Cardiac muscle cell (in vitro differentiated cells and primary cell): ENCODE data around the gene C19orf53. TPM values are rescaled to one million over a fixed set of nuclear protein-coding genes. Genes with fewer than 3 reads are reported as not detected.

Experiments
- DNase-seq, 2 donors: peaks; one replicate each; pipeline versions ENCODE4 v3.0.0 to v3.0.0-alpha.2; 2010 to 2017; ENCODE audit warnings: low read depth in 1 of 2, low spot score in 1 of 2
- H3K27ac ChIP-seq: fragments of 200-600 bp; sonication (generic); 2 replicates; pipeline ENCODE4 v1.5.1; 2016
- H3K27me3 ChIP-seq: fragments of 200-600 bp; sonication (generic); 2 replicates; pipeline ENCODE4 v1.6.0; 2016; ENCODE audit warnings: control low read depth
- H3K36me3 ChIP-seq: fragments of 200-600 bp; sonication (generic); 2 replicates; pipeline ENCODE4 v1.5.1; 2016; ENCODE audit warnings: control low read depth
- H3K4me1 ChIP-seq: fragments of 200-600 bp; sonication (generic); 2 replicates; pipeline ENCODE4 v1.8.1; 2017; ENCODE audit warnings: low read depth, mild to moderate bottlenecking, mixed run types
- H3K4me3 ChIP-seq: fragments of 200-600 bp; sonication (generic); 2 replicates; pipeline ENCODE4 v1.5.1; 2016; ENCODE audit warnings: mild to moderate bottlenecking
- H3K9me3 ChIP-seq: fragments of 200-600 bp; sonication (generic); 2 replicates; pipeline ENCODE4 v1.5.1; 2017; ENCODE audit warnings: low read depth, mild to moderate bottlenecking, control low read depth
- polyA plus RNA-seq: library from polyadenylated mRNA; unstranded; fragments of >200 nt; fragmentation: Nextera tagmentation; extraction: Ambion mirVana; gene quantifications from 2 replicates; pipeline ENCODE4 v1.2.1, GENCODE V29; 2016
- total RNA-seq: library from RNA; depleted of rRNA; stranded (reverse); fragments of >200 nt; gene quantifications from 2 replicates; pipeline ENCODE4 v1.2.3, GENCODE V29; 2016
- TF ChIP-seq, protein P1 (sequence below): IDR thresholded peaks from 2 replicates; pipeline ENCODE4 v1.5.1; 2012; ENCODE audit warnings: low read depth, mild to moderate bottlenecking, low read length

C19orf53 gene
- total and polyA plus RNA-seq, 2 experiments from 2014 or later, result 242 to 276 TPM

DNA sequence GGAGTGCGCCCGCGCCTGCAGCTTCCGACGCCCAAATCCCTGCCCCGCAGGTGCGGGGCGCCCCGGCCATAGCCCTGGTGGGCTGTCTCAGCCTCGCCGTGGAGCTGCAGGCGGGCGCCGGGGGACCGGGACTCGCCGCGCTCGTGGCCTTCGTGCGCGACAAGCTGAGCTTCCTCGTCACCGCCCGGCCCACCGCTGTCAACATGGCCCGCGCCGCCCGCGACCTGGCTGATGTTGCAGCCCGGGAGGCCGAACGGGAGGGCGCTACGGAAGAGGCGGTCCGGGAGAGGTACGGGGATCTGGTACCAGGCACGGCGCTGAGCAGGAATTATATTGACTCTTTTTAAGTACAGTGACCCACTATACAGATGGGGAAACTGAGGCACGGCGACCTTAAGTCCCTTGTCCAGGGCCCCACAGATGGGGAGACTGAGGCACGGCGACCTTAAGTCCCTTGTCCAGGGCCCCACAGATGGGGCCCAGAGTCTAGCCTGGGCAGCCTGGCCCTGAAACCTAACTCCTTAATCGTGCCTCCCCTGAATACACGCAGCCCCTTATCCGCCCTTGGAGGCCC is 9.3 kb upstream of the C19orf53 start:
- no peak overlapping the region for H3K27ac ChIP-seq
- TF ChIP-seq, protein P1, sequence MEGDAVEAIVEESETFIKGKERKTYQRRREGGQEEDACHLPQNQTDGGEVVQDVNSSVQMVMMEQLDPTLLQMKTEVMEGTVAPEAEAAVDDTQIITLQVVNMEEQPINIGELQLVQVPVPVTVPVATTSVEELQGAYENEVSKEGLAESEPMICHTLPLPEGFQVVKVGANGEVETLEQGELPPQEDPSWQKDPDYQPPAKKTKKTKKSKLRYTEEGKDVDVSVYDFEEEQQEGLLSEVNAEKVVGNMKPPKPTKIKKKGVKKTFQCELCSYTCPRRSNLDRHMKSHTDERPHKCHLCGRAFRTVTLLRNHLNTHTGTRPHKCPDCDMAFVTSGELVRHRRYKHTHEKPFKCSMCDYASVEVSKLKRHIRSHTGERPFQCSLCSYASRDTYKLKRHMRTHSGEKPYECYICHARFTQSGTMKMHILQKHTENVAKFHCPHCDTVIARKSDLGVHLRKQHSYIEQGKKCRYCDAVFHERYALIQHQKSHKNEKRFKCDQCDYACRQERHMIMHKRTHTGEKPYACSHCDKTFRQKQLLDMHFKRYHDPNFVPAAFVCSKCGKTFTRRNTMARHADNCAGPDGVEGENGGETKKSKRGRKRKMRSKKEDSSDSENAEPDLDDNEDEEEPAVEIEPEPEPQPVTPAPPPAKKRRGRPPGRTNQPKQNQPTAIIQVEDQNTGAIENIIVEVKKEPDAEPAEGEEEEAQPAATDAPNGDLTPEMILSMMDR, result no peak
- H3K4me1 ChIP-seq, result no peaks in the 10 kb centered on the region
- peak overlapping the region; percentile 57 for H3K4me3 ChIP-seq
- H3K36me3 ChIP-seq, result peaks cover 18% of the 10 kb centered on the region
- peak in 1 of 2 donors; percentile 50 for DNase-seq
- no peaks in the 10 kb centered on the region for H3K9me3 ChIP-seq
- H3K27me3 ChIP-seq, result no peaks in the 10 kb centered on the region

DNA sequence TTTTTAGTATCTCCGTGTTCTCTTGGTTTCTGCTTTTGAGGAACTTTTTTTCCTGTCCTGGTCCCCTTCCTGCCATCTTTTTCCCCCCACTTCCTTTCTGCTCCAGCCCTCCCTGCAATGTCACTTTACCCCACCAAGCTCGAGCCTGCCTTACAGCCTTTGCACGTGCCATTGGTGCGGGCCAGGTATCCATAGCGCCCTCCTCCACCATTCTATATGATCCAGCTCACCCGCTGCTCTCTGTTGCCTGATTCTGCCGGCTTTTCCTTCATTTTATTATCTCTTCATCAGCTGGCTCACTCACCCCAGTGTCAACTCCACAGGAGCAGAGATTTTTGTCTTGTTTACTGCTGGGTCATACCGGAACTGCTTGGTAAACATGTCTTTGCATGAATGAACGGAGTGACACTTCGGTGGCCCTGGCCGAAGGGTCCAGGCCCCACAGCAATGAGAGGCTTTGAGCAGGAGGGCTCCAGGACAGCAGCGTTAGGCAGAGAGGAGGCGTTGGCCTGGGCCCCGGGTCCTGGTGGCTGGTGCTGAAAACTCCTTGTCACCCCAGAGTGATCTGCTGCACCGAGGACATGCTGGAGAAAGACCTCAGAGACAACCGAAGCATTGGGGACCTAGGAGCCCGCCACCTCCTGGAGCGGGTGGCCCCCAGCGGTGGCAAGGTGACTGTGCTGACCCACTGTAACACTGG is 8.7 kb upstream of the C19orf53 start:
- Histone ChIP-seq H3K4me3 (peak overlapping the region; percentile 57), H3K27me3 (no peaks in the 10 kb centered on the region), H3K36me3 (peaks cover 20% of the 10 kb centered on the region), H3K4me1 (no peaks in the 10 kb centered on the region), H3K9me3 (no peaks in the 10 kb centered on the region), H3K27ac (no peak overlapping the region)
- TF ChIP-seq, protein P1, result no peak
- DNase-seq, result no peak

DNA sequence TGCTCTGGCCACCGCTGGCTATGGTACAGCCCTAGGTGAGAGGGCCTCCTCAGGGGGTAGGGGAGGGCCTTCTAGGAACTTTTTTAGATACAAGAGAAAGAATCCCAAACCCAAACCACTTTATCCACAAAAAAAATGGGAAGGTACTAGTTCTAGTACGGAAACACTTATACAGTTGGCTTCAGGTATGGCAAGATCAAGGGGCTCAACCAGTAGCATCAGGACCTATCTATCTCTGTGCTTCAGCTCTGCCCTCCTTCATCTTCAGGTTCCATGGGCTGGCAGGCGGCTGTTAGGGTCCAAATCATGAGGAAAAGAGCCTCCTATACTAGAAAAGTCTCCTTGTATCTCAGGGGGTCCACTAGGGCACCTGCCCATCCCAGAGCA is 8.2 kb upstream of the C19orf53 start:
- TF ChIP-seq, protein P1, result no peak
- Histone ChIP-seq H3K4me1 (no peaks in the 10 kb centered on the region), H3K27ac (no peak overlapping the region), H3K27me3 (no peaks in the 10 kb centered on the region), H3K36me3 (peaks cover 17% of the 10 kb centered on the region), H3K4me3 (no peak overlapping the region), H3K9me3 (no peaks in the 10 kb centered on the region)
- DNase-seq, result no peak

DNA sequence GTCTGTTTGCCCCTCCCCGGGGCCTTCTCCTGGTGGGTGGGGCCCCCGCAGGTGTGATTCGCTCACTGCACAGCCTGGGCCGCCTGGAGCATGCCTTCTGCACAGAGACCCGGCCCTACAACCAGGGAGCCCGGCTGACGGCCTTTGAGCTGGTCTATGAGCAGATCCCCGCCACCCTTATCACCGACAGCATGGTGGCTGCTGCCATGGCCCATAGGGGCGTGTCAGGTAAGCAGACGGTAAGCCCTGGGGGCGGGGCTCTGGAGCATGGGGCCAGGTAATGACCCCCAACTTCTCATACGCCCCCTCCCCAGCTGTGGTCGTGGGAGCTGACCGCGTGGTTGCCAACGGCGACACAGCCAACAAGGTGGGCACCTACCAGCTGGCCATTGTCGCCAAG is 5.7 kb upstream of the C19orf53 start:
- Histone ChIP-seq H3K27me3 (no peaks in the 10 kb centered on the region), H3K9me3 (no peaks in the 10 kb centered on the region), H3K4me3 (no peak overlapping the region), H3K27ac (no peak overlapping the region), H3K4me1 (no peaks in the 10 kb centered on the region), H3K36me3 (peaks cover 9% of the 10 kb centered on the region)
- no peak for DNase-seq
- TF ChIP-seq, protein P1, result no peak

DNA sequence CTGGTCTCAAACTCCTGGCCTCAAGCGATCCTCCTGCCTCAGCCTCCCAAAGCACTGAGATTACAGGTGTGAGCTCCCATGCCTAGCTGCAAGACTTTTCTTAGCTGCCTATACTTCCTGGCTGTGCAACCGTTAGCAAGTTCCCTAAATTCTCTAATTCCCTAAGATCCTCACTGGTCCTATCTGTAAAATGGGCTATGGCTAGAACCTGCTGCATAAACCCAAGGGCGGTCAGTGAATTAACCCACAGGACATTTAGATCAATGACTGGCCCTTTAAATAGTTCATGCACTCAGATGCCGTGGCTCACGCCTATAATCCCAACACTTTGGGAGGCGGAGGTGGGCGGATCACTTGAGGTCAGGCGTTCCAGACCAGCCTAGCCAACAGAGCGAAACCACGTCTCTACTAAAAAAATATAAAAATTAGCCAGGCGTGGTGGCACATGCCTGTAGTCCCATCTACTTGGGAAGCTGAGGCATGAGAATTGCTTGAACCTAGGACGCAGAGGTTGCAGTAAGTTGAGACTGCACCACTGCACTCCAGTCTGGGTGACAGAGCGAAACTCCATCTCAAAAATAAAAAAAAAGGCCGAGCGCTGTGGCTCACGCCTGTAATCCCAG is 4.1 kb upstream of the C19orf53 start:
- TF ChIP-seq, protein P1, result no peak
- no peak overlapping the region for H3K27ac ChIP-seq
- H3K9me3 ChIP-seq, result no peaks in the 10 kb centered on the region
- H3K27me3 ChIP-seq, result no peaks in the 10 kb centered on the region
- peaks cover under 1% of the 10 kb centered on the region for H3K4me1 ChIP-seq
- no peak for DNase-seq
- H3K36me3 ChIP-seq, result peaks cover 9% of the 10 kb centered on the region
- H3K4me3 ChIP-seq, result no peak overlapping the region
